ENCODE data around the gene CALML6.
"Not testable (repeated sequence)": the region's sequence is repeated elsewhere in the genome, so short reads cannot be mapped to it uniquely, and the experiment has no call there.

CALML6 gene

DNA sequence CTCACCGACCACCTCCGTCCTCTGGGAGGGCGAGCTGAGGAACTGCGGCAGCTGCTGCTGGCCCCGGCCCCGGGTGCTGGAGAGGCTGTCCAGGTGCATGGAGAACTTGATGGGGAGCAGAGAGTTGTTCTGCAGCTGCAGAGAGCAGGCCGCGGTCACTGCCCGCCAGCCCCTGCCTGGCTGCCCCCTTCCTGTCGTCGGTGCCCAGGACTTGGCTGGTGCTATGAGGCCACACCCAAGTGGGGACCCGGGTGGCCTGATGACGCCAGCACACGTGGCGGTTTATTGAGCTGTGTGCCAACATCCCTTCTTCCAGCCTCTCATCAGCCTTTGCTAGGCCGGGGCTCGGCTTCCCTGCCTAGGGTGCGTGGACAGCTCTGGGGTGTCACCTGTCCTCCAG is 9.3 kb downstream of the CALML6 start:
- no peak for DNase-seq

GRCh38 chr1:1924849-1925248 is 9.8 kb downstream of the CALML6 start:
- DNase-seq = no peak

GRCh38 chr1:1925437-1926345 is 10.6 kb downstream of the CALML6 start:
- no peak for DNase-seq

DNA sequence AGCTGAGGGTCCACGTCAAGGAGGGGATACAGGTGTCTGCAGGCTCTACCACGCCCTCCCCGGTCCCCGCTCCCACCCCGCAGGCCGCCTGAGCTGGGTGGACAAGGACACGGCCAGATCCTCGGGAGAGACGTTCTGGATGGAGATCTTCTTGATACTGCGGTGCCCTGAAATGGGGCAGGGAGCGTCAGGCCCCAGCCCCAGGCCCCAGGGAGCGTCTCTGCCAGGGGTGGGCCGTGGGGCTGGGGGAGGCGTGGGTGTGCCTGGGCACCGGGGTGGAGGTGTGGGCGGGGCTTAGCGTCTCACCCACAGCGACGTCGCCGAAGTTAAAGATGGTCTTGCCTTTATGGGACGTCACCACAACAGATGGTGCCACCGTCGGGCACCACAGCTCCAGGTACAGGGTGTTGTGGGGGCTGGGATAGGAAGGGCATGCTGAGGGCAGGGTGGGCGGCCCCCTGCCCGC is 11.3 kb downstream of the CALML6 start:
- DNase-seq = no peak

DNA sequence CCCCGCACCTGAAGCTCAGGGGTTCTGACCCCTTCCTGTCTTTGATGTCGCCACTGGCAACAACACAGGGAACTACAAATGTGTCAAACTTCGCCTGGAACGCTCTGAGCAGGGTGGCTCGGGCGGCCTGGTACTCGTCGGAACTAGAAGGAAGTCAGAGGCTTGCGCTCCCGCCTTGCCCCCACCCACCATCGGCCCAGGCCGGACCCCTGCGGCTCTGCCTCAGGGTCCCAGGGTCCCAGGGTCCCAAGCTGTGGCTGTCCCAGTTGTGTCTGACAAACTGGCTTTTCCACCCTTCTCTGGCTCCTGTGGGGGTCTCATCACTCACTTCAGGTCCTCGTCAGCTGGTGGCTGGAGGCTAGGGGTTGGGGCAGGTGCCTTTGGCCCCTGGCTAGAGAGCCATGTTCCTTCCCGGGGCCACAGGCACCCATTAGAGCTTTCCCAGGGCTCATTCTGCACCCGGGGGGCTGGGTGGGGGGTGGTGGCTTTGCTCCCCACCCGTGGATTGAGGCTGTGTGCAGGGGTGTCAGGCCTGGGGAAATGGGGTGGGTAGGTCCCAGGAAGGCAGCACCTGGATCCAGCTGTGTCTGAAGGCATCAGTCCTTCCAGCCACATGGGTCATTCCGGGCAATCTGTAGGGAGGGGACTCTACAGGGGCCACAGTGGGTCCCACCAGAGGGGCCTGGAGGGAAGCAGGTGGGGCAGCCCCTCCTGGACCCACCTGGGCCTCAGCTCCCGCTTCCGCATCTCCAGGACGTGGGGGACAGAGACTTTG is 12.0 kb downstream of the CALML6 start:
- DNase-seq = no peak

- peak in 1 of 58 donors; percentile 31 for DNase-seq
Measured at GRCh38 chr1:1927751-1928150, 12.7 kb downstream of the CALML6 start.

DNA sequence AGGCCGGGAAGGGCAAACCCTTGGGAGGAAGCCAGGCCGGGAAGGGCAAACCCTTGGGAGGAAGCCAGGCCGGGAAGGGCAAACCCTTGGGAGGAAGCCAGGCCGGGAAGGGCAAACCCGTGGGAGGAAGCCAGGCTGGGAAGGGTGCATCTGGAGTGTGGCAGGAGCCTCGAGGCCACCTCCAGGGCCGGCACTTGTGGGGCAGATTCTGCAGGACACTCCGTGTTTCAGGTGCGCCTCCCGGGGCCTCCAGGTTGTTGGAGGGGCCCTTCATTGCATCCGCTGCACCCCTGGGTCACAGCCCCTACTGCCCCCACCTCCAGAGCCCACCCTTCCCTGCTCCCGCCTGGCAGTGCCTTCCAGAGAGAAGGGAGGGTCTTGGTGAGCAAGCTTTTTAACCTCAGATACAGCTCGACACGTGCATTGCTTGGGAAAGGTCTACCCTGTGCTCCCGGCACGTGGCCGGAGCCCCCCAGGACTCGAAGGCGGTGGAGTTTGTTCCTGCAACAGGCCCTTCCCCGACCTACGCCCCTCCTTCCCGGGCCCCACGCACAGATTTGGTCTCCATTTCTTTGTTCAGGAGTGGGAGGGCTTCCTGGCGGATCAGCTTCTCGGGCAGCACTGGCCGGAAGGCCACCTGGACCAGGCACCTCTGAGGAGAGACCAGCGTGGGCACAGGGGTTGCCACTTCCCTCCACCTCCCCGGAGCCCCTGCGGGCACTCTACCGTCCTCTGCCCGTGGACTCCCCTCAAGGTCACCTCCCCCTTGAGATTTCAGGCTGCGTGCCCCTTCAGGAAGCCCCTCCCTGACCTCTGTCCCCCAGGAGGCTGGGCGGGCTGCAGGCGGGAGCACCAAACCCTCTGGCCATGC is 13.4 kb downstream of the CALML6 start:
- DNase-seq = peak in 1 of 58 donors; percentile 31

DNA sequence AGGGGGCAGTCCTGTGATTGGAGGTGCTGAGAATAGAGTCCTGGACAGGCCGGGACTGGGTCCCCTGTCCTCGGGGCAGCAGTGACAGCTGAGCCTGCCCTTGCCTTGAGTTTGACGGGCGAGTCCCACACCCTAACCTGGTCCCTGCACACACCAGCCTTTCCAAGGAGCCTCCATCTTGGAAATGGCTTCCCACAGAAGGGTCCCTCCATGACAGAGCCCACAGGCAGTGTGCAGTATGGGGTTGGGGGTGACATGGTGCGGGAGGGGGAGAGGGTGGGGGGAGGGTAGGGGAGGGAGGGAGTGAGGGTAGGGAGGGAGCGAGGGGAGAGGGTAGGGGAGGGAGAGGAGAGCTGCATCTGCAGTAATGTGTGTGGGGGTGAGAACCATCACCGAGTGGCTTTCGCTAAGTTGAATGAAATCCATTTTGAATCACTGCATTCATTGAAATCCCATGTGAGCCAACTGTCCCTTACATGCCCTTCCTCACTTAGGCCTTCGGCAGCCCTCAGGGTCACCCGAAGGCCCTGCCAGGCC is 14.1 kb downstream of the CALML6 start:
- no peak for DNase-seq

- no peak for DNase-seq
Measured at GRCh38 chr1:1929639-1930545, 14.8 kb downstream of the CALML6 start.

- not testable (repeated sequence) for DNase-seq
Measured at GRCh38 chr1:1934848-1935247, 19.8 kb downstream of the CALML6 start.

GRCh38 chr1:1937061-1937460 is 22.0 kb downstream of the CALML6 start:
- DNase-seq = no peak

GRCh38 chr1:1937549-1938275 is 22.7 kb downstream of the CALML6 start:
- no peak for DNase-seq

DNA sequence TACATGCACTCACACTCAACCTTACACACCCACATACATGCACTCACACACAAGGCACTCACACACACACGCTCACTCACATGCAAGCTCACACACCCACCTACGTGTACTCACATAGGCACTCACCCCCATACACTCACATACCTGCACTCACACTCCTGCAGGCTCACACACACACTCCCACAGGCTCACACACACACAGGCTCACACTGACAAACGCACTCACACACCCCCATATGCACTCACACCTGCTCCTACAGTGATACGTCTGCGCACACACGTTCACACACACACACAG is 23.2 kb downstream of the CALML6 start:
- no peak for DNase-seq

GRCh38 chr1:1938613-1939295 is 23.7 kb downstream of the CALML6 start:
- no peak for DNase-seq

DNA sequence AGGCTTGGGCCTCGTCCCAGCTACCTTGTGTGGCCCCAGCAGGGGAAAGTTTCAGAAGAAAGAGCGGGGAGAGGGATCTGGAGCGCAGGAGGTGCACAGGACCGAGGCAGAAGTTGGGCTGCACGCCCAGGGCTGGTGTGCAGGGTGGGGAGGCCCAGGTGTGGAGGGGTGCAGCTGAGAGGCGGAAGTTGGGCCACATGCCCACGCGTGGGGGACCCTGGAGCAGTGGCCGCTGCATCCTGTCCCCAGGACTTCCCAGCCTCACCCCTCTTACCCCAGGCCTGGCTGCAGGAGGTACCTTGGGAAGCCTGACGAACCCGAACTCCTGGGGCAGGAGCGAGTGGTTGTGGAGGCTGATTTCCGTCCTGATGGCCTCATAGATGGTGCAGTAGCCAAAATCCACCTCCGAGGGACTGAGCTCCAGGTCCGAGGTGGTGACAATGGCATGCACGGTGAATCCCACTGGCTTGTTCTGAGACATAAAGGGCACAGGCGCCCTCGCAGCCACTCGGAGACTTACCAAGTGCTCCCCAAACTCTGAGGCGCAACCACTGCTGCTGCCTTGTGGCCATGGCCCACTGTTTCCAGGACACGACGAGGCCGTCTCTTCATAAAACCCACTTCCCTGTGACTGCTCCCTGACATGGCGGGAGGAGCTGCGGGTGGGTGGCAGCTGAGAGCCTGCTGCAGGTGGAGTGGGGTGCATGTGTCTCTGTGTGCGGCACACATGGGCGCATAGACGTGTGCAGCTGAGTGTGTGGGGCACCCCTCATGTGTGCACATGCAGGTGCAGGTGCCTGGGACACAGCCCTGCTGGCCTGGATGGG is 24.4 kb downstream of the CALML6 start:
- no peak for DNase-seq

GRCh38 chr1:1940123-1940425 is 25.0 kb downstream of the CALML6 start:
- DNase-seq = no peak

DNA sequence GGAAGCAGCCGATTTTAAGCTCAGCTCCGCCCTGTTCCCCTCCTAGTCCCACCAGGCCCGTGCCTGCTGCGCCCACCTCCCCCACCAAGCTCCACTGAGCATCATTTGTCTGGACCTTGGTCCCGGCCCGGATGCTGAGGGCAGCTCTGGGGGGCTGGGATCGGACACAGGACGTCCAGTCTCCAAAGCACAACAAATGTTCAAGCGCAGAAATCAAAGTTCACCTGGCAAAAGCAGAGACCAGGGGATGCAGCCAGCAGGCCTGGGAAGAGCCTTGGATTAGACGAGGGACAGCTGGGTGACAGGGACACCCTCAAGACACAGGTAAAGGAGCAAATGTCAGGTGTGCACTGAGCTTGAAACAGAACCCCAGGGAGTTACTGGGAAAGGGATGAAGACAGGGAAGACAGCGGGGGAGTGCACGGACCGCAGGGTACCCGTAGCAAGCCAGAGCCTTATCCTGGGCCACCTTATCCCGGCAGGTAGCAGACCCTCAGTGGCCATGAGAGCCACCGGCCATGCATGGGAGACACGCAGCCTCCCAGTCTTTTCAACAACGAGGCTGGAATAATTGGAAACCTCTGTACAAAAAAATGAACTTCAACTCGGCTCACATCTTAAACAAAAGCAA is 26.3 kb downstream of the CALML6 start:
- DNase-seq = no peak

Data from anterior cingulate cortex (tissue), 58 donors.